NCI-H2196 treated with DMSO at 0.1 percent for 48 hours (cell line): Measurements from ENCODE around the gene SLC22A17.
"Not testable (repeated sequence)": the region's sequence is repeated elsewhere in the genome, so short reads cannot be mapped to it uniquely, and the experiment has no call there.

Experiments used
- DNase-seq: peaks from one replicate; lab custom pipeline; 2025; ENCODE audit not compliant: unreplicated experiment; lab: John Stamatoyannopoulos, UW

Gene SLC22A17

GRCh38 chr14:23352506-23353432, at the start of gene SLC22A17:
Gene SLC22A17 (minus strand): TSS chr14:23352887.
- peak; percentile 90 for DNase-seq

- DNase-seq = no peak
Measured at GRCh38 chr14:23401291-23401690, 48.6 kb upstream of the SLC22A17 start.

GRCh38 chr14:23400496-23401149, 47.9 kb upstream of the SLC22A17 start:
- DNase-seq = not testable (repeated sequence)

- DNase-seq = no peak
Measured at GRCh38 chr14:23399591-23399990, 46.9 kb upstream of the SLC22A17 start.

GRCh38 chr14:23399136-23399535, 46.4 kb upstream of the SLC22A17 start:
- DNase-seq = no peak

GRCh38 chr14:23398348-23398747, 45.7 kb upstream of the SLC22A17 start:
- peak; percentile 92 for DNase-seq

- no peak for DNase-seq
Measured at GRCh38 chr14:23396781-23397407, 44.2 kb upstream of the SLC22A17 start.

GRCh38 chr14:23396126-23396525, 43.4 kb upstream of the SLC22A17 start:
- DNase-seq = no peak

GRCh38 chr14:23392613-23393012, 39.9 kb upstream of the SLC22A17 start:
- no peak for DNase-seq

- DNase-seq = not testable (repeated sequence)
Measured at GRCh38 chr14:23389871-23390270, 37.2 kb upstream of the SLC22A17 start.

GRCh38 chr14:23389396-23389795, 36.7 kb upstream of the SLC22A17 start:
- no peak for DNase-seq

- no peak for DNase-seq
Measured at GRCh38 chr14:23388996-23389395, 36.3 kb upstream of the SLC22A17 start.

GRCh38 chr14:23387916-23388882, 35.5 kb upstream of the SLC22A17 start:
- DNase-seq = no peak

- DNase-seq = no peak
Measured at GRCh38 chr14:23386999-23387398, 34.3 kb upstream of the SLC22A17 start.

- not testable (repeated sequence) for DNase-seq
Measured at GRCh38 chr14:23386266-23386657, 33.6 kb upstream of the SLC22A17 start.

- no peak for DNase-seq
Measured at GRCh38 chr14:23385642-23386265, 33.1 kb upstream of the SLC22A17 start.

GRCh38 chr14:23385244-23385641, 32.6 kb upstream of the SLC22A17 start:
- DNase-seq = no peak

GRCh38 chr14:23384364-23385080, 31.8 kb upstream of the SLC22A17 start:
- no peak for DNase-seq

GRCh38 chr14:23382731-23383440, 30.2 kb upstream of the SLC22A17 start:
- DNase-seq = no peak
